NCI-H82 treated with DMSO at 0.1 percent for 48 hours (cell line): Measurements from ENCODE around the gene TOMM6.
A peak's percentile ranks its signal among the peaks of the same experiment; 100 is the strongest.

Experiments
- DNase-seq: peaks from one replicate; lab custom pipeline; 2025; ENCODE audit not compliant: unreplicated experiment; lab: John Stamatoyannopoulos, UW

The TOMM6 gene

DNA sequence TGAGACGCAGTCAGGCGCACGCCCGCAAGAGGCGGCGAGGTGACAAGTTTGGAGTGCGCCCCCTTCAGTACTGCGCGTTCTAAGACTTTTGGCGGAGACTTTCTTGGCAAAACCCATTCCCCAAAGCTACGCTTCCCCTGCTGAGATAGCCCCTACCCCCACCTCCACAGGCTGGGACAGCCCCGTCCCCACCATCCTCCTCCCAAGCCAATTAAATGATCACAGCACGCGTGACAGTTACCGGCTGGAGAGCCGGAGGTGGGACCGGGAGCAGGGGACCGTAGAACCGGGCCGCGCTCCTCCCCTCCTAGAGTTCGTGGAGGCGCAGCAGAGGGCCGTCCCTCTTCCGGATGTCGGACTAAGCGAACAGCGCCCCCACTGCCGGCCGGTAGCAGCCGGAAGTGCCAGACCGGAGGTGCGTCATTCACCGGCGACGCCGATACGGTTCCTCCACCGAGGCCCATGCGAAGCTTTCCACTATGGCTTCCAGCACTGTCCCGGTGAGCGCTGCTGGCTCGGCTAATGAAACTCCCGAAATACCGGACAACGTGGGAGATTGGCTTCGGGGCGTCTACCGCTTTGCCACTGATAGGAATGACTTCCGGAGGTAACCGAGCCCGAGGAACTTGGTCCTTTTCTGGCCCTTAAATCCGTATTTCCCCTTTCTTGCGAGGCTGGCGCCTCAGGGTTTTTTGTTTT is at the start of gene TOMM6:
Gene TOMM6, plus strand, starts transcription at position 476 of the 699 bp plus-strand sequence. Its CDS starts 4 bp downstream, at position 480.
- DNase-seq = peak; percentile 84

DNA sequence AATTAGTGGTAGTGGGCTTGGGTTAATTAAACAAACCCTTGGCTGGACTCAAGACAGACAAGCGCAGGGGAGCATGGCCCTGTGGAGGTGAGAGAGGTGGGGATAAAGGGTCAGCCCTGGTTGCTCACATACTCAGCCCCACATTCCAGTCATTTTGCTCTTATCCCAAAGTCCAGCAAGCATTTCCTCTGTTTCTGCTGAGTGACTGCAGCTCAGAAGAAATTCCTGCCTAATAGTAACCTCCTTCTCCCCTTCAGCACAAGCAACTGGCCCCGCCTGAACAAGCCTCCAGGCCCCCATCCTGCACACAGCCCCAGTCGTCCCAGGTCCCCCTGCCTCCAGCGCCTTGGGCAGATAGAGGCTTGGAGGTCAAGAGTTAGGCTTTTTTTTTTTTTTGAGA is 48.5 kb upstream of the TOMM6 start:
- DNase-seq = no peak

DNA sequence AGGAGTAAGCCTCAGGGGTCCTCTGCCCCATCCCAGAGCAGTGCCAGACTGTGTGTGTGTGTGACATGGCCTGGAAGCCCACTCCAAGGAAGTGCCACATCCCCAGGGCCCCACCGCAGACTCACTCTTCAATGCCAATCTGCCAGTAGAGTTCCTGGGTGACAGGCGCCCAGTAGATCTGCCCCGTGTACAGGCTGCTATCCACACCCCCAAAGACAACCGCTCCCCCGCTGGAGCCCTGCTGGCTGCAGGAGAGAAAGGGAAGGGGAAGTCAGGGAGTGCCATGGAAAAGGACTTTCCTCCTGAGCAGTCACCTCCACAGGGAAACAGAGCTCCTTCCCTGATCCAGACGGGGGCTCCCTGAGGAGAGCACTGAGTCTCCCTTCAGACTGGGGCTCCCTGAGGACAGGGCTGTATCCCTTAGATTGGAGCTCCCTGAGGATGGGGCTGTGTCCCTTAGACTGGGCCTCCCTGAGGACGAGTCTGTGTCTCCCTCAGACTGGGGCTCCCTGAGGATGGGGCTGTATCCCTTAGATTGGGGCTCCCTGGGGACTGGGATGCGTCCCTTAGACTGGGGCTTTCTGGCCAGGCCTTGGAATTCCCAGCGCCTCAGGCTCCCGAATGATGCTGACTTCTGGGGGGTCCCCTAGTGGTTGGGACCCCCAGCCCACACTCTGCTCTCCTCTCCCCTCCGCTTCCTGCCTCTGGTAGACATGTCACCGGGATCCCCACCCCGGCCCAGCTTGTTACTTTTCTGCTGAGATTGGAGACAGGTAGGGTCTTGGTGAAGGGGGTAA is 46.9 kb upstream of the TOMM6 start:
- no peak for DNase-seq

DNA sequence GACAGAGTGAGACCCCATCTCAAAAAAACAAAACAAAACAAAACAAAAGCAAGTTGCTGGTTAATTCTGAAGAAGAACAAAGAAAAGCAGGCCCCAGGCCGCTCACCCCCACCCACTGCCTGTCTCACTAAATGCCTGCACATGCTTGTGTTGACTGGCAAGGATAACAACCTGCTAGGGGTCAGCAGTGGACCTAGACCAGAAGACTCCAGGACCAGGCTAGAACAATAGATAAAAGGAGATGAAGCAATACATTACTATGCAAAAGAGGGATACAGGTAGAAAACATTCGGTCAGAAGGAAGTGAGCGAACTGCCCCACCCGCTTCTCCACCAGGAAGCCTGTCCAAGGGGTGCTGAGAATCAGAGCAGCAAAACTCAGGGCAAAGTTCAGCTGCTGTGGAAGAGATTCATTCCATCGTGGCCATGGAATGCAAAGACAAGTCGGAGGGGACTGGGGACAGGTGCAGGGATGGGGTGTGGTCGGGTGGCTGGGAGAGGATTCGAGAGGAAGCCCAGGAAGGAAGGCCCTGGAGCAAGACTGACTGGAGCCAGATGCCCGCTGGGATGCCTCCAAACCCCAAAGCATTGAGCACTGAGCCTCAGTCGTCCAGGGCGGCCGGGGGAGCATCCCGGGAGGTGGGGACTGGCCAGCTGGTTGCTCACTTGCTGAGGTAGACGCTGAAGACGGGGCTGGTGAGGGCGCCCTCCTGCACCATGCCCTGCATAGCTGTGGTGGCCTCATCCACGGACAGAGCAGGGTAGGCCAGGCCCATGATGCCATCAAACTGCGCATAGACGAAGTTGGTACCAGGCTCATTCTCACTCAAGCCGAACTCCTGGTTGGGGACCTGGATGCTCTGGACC is 45.6 kb upstream of the TOMM6 start:
- no peak for DNase-seq

DNA sequence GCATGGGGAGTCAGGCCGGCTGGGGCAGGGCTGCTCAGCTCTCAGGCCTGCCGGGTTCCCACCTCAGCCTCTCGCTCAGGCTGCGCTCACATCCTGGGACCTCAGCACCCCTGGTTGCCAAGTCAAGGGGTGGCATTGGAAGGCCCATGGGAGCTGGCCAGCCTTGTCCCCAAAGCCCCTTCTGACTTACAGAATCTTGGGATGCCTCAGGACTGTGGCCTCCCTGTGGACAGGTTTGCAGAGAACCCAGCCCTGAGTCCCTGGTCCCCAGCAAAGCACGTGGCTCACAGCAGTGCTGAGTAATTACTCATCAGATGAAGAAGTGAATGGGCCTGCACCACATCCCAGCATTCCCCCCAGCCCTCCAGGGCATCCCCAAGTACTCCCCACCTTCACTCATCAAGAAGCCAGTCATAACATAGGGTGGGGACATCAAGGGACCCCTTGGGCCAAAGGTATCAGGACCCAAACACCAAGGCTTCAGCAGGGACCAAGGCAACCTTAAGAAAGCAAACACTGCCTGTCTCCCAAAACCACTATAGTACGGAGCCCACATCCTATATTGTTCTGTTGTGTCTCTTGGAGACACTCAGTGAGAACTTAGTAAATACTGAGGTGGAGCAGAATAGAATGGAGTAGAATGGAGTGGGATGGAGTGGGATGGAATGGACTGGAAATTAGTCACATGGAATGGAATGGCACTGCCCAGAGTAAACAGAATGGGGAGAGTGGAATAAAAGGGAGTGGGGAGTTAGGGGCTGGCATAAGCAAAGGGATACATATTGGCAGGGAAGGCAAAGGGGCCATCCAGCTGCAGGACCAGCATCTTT is 43.9 kb upstream of the TOMM6 start:
- no peak for DNase-seq

DNA sequence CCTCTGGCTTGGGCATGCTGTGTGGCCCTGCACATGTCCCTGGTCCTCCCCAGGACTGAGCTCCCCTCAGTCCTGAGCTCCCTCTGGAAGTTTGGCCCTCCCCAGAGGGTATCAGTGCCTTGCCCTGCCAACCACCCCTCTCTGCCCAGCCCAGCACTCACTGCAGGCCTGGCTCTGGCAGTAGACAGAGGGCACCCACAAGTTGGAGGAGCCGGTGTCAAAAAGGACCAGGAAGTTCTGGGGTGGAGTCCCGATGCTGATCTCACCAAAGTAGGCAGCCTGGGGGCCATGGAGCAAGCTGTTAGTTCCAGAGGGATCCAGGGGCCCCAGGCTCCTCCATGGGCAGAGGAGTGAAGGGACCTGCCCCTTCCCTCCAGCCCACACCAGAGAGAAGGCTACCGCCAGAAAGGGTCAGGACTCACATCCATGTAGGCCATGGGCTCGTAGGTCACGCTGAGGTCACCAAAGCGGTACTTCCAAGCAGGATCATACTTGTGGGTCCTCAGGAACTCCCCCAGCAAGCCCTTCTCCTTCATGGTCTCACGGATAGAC is 43.2 kb upstream of the TOMM6 start:
- no peak for DNase-seq

DNA sequence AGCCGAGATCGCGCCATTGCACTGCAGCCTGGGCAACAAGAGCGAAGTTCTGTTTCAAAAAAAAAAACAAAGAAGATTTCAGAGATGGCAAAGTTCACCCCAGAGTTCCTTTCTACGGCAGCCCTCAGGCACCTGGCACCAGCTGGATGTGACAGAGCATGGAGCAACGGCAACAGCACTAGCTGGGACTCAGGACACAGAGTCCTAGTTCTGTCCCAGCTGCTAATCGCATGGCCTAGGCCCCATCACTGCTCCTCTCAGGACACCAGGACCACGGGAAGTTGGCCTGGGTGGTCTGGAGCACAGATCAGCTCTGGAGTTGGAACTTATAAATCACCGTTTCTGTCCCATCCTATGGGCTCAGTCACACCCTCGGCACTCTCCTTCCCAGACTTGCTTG is 41.4 kb upstream of the TOMM6 start:
- DNase-seq = no peak

DNA sequence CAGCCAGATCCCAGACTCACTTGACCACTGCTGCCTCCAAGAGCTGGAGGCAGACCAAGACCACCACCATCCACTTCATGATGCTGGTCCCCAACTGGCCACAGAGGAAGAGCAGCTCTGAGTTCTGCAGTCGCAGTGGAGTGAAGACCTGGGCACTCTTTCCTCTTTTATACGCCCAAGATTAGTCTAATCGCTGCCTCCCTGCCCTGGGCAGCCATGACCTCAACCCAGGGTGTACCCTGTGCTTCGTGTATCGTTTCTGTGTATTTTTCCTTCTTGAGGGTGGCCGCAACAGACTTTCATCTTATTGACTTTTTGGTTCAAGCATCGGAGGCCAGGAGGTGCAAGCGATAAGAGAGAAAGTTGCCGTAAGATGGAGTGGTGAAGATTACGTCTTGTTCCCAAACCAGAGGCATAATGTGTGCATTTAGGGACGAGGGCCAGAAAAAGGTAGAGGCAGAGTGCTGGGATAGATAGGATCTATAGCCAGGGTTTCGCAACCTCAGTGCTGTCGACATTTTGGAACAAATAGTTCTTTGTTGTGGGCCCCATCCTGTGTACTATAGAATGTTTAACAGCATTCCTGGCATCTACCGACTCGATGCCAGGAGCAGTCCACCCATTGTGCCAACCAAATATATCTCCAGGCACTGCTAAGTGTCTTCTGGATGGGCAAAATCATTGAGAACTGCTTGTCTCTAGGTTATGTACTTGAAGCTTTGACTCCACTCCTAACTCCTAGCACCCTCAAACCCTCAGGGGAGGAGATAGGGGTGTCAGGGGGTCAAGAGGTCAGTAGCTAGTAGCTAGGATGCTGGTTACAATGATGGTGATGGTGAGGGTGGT is 40.0 kb upstream of the TOMM6 start, which contains the start of gene PGC:
Gene PGC, minus strand, starts transcription at position 142 of the 846 bp plus-strand sequence. Its CDS starts 63 bp downstream, at position 79.
- no peak for DNase-seq

DNA sequence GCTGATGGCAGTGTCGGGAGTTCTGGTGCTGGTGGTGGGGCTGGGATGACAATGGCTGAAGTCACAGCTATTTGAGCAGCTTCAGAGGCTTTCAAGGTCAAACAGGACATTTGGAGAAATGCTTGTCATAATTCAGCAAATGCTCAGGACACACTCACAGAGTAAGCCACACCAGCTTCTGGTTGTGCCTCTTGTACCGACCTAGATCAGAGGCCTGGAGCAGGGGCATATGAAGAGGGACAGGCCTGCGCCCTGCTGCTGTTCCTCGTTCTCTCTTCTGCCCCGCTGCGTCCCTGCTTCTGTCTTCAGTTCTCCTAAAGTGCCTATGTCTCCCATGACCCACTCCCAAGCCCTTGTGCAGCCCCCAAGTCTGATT is 39.4 kb upstream of the TOMM6 start:
- no peak for DNase-seq

DNA sequence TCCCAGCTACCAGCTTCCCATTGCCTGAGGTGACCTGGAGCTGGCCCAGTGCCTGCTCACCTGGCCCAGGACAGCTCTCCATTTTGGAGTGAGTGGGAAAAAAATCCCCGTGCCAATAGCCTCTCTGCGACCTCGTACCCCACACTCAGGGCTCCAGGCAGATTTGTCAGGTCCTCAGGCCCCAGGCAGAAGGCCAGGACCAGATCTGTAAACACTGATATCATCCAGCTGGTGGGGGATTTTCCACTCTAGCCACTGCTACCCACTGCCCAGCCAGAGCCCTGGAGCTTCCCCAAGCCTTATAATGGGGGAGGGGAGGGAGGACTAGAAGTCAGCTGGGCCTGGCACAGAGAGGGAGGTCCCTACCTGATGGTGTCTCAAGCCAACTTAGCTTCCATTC is 39.0 kb upstream of the TOMM6 start:
- DNase-seq = no peak

DNA sequence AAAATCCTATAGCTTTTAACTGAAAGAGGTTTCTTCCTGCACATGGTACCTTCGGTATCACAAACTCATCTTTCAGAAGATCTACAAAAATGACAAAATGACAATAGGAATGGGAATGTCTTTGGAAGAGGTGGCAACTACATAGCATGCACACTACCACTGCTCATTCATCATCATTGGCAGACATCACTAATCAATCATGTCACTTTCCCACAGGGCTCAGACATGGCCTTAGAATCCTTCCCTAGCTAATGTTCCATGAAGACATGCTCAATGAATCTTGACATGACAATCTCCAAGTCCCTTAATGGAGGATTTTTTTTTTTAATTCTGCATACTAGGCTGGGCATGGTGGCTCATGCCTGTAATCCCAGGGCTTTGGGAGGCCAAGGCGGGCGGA is 37.1 kb upstream of the TOMM6 start:
- no peak for DNase-seq

DNA sequence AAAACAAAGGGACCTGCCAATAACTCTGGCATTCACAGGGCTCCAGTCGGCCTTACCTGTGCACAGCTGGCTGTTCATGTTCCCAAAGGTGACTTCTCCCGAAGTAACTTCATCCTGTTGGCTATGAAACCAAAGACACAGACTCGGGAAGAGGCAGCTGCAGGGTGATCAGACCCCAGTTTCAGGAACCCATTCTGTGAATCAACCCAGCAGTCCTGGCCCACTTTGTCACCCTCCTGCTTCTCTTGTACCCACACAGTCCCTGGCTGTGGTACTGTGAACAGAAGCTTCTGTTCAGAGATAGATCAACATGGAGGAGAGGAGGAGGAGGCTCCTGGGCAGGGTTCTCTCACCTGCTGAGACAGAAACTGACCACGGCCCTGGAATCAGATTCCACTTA is 31.6 kb upstream of the TOMM6 start:
- no peak for DNase-seq

DNA sequence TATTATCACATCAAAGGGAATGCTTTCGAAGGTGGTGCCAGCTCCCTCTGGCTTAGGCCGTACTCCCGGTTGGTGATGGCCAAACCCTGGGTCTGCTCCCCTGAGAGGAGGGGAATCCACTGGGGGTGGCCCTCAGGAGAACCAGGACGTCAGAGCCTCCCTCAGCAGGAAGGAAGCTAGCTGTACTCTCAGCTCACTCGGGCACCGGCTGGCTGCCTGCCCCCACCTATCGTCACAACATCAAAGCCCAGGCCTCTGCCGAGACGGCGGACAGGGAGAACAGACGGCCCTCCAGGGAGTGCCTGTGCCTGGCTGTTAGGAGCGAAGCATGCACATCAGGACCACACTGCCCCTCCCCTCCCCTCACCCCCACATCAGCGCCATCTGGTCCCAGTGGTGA is 31.1 kb upstream of the TOMM6 start:
- no peak for DNase-seq

DNA sequence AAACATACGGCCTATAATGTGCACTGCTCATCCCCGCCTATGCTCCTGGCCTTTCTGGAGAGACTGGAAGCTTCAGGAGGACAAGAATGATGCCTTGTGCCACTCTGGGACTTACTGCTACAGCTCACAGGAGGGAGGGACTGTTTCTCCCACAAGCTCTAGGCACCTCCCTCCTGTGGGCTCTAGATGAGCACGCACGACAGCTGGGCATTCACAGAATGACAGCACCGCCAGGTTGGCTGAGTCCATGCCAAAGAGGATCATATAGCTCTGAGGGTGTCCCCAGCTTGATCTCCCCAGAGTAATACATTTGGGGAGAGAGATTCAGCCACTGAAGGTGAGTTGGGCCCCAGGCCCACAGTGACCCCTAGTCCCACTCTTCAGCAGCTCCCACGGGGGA is 30.2 kb upstream of the TOMM6 start:
- no peak for DNase-seq

DNA sequence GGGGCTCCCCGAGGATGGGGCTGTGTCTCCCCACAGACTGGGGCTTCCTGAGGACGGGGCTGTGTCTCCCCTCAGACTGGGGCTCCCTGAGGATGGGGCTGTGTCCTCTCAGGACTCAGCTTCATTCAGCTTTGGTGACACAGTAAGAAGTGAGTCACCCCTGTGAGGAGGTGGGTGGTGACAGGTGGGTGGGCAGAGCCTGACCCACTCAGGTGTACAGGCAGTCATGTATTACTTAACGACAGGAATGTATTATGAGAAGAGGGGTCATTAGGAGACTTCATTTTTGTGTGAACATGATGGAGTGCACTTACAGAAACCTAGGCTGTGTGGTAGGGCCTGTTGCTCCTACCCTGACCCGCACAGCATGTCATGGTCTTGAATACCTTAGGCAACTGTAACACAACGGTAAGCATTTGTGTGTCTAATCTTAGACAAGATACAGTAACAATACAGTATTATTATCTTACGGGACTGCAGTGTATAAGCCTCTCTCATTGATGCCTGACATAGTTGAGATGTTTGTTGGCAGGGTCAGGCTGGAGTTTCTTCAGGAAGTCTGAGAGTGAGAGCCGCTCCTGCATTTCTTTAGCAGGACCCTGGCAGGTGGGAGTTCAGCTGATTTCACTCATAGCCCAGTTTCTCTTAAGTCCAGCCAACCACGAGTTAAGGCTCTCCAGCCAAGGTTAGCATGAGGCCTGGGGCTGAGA is 29.4 kb upstream of the TOMM6 start:
- DNase-seq = no peak

DNA sequence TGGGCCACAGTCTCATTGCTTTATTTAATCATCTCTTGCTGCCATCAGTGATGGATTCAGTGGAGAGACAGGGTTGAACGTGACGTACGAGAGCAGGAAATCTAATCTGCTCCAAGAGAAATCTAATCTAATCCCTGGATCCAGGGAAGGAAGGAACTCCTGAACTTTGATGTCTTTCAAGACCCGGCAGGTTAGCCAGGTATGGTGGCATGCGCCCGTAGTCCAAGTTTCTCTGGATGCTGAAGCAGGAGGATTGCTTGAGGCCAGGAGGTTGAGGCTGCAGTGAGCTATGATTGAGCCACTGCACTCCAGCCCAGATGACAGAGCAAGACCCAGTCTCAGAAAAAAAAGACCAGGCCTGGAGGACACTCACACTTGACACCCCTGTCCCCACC is 28.9 kb upstream of the TOMM6 start:
- no peak for DNase-seq

DNA sequence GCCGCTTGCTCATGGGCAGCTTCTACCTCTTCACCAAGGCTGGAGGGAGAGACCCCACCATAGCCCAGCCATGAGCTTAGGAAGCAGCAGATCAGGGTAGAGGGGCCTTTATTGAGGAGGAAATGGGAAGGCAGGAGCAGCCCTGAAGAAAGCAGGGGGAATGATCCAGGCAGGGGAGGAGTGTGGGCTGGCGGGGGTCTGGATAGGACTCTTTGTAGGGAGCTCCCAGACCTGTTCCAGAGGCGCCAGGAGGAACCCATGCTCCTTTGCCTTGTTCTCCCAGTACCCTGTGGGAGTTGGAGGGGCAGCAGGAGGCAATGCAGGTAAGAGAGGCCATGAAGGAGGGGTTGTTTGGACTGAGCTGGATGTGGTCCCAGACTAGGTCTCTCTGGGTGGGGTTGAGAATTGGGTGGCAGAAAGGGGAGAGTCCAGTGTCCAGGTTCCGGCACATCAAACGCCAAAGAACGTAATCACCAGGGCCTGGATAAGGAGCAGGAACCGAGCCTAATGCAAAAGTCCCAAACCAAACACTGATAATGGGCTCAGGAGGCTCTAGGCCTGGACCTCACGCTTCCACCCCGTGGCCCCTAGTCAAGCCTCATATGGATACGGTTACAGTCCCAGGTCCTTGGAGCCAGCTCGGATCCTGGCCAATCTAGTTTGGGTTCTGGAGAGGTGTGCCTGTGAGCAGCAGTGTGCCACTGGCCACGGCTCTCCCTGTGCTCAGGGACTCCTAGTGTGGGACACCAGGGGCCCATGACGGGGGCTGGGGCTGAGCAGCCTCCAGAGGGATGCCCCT is 28.2 kb upstream of the TOMM6 start:
- DNase-seq = no peak
